Ishikawa (cell line): ENCODE measurements around the gene KCNAB2.

Experiments
- CEBPB ChIP-seq: IDR thresholded peaks from 2 replicates; pipeline ENCODE4 v1.6.1; 2012
- CREB1 ChIP-seq: IDR thresholded peaks from 2 replicates; pipeline ENCODE4 v1.6.1; 2012; ENCODE audit warnings: low read depth
- EP300 ChIP-seq: IDR thresholded peaks from 2 replicates; pipeline ENCODE4 v1.6.1; 2012; ENCODE audit warnings: borderline replicate concordance
- FOXM1 ChIP-seq: IDR thresholded peaks from 2 replicates; pipeline ENCODE4 v1.6.1; 2012; ENCODE audit warnings: low read depth, borderline replicate concordance
- NFIC ChIP-seq: IDR thresholded peaks from 2 replicates; pipeline ENCODE4 v1.6.1; 2012
- RAD21 ChIP-seq: IDR thresholded peaks from 2 replicates; pipeline ENCODE4 v1.6.1; 2012; ENCODE audit warnings: low read depth
- TAF1 ChIP-seq: IDR thresholded peaks from 2 replicates; pipeline ENCODE4 v1.6.1; 2012; ENCODE audit warnings: low read depth, mild to moderate bottlenecking
- TCF12 ChIP-seq: IDR thresholded peaks from 2 replicates; pipeline ENCODE4 v1.6.1; 2012; ENCODE audit warnings: low read depth
- TEAD4 ChIP-seq: IDR thresholded peaks from 2 replicates; pipeline ENCODE4 v1.6.1; 2012
- YY1 ChIP-seq: IDR thresholded peaks from 2 replicates; pipeline ENCODE4 v1.6.1; 2012; ENCODE audit warnings: low read depth
- ZBTB7A ChIP-seq: IDR thresholded peaks from 2 replicates; pipeline ENCODE4 v1.6.1; 2012; ENCODE audit warnings: low read depth
- TF ChIP-seq, protein P1 (sequence below): IDR thresholded peaks from 2 replicates; pipeline ENCODE4 v1.6.1; 2012
- TF ChIP-seq, protein P2 (sequence below): IDR thresholded peaks from 2 replicates; pipeline ENCODE4 v1.6.1; 2012
- TF ChIP-seq, protein P3 (sequence below): IDR thresholded peaks from 2 replicates; pipeline ENCODE4 v1.6.1; 2012; ENCODE audit warnings: low read depth, mild to moderate bottlenecking

DNA sequence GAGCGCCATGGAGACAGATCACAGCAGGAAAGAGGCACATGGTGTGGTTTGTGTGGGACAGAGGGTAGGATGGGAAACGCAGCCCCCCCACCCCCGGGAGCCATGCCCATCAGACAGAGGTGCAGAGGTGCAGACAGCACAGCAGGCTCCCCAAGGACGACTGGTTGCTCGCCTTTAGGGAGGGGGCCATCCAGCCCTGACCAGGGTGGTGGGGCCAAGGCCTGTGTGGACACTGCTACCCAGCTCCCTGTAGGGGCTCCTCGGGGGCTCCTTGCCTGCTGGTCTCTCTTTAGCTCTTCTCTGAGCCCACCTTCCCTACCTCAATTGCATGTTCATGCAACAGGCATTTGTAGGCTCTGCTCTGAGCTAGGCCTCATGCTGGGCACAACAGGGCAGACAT lies 3.7 kb downstream of the KCNAB2 start:
- no peak for TF ChIP-seq FOXM1
- no peak for TF ChIP-seq CREB1
- TF ChIP-seq YY1, result no peak
- no peak for TF ChIP-seq NFIC
- no peak for TF ChIP-seq RAD21
- no peak for TF ChIP-seq TAF1
- TF ChIP-seq, protein P1, sequence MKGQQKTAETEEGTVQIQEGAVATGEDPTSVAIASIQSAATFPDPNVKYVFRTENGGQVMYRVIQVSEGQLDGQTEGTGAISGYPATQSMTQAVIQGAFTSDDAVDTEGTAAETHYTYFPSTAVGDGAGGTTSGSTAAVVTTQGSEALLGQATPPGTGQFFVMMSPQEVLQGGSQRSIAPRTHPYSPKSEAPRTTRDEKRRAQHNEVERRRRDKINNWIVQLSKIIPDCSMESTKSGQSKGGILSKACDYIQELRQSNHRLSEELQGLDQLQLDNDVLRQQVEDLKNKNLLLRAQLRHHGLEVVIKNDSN, result no peak
- no peak for TF ChIP-seq EP300
- TF ChIP-seq, protein P2, sequence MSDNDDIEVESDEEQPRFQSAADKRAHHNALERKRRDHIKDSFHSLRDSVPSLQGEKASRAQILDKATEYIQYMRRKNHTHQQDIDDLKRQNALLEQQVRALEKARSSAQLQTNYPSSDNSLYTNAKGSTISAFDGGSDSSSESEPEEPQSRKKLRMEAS, result no peak
- TF ChIP-seq, protein P3, sequence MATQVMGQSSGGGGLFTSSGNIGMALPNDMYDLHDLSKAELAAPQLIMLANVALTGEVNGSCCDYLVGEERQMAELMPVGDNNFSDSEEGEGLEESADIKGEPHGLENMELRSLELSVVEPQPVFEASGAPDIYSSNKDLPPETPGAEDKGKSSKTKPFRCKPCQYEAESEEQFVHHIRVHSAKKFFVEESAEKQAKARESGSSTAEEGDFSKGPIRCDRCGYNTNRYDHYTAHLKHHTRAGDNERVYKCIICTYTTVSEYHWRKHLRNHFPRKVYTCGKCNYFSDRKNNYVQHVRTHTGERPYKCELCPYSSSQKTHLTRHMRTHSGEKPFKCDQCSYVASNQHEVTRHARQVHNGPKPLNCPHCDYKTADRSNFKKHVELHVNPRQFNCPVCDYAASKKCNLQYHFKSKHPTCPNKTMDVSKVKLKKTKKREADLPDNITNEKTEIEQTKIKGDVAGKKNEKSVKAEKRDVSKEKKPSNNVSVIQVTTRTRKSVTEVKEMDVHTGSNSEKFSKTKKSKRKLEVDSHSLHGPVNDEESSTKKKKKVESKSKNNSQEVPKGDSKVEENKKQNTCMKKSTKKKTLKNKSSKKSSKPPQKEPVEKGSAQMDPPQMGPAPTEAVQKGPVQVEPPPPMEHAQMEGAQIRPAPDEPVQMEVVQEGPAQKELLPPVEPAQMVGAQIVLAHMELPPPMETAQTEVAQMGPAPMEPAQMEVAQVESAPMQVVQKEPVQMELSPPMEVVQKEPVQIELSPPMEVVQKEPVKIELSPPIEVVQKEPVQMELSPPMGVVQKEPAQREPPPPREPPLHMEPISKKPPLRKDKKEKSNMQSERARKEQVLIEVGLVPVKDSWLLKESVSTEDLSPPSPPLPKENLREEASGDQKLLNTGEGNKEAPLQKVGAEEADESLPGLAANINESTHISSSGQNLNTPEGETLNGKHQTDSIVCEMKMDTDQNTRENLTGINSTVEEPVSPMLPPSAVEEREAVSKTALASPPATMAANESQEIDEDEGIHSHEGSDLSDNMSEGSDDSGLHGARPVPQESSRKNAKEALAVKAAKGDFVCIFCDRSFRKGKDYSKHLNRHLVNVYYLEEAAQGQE, result no peak
- TF ChIP-seq TEAD4, result no peak
- TF ChIP-seq CEBPB, result no peak
- no peak for TF ChIP-seq TCF12
- TF ChIP-seq ZBTB7A, result no peak
